Left ventricle myocardium inferior (tissue), 1 donor: ENCODE data around the gene CYS1. TPM values are rescaled to one million over a fixed set of nuclear protein-coding genes. Genes with fewer than 3 reads are reported as not detected.

Source experiments
- DNase-seq: peaks from one replicate; pipeline ENCODE4 v3.0.0-alpha.2; 2020
- H3K27ac ChIP-seq: fragments of 200-600 bp; replicated peaks from 2 replicates; pipeline ENCODE4 v1.8.0; 2021
- H3K27me3 ChIP-seq: fragments of 200-600 bp; 2 replicates; pipeline ENCODE4 v1.8.0; 2021; ENCODE audit warnings: low read depth
- H3K36me3 ChIP-seq: fragments of 200-600 bp; 2 replicates; pipeline ENCODE4 v1.8.0; 2021
- H3K4me1 ChIP-seq: fragments of 200-600 bp; 2 replicates; pipeline ENCODE4 v1.8.0; 2021
- H3K4me3 ChIP-seq: fragments of 200-600 bp; 2 replicates; pipeline ENCODE4 v1.8.0; 2021; ENCODE audit warnings: mild to moderate bottlenecking, moderate library complexity
- H3K9me3 ChIP-seq: fragments of 200-600 bp; replicated peaks from 2 replicates; pipeline ENCODE4 v1.8.0; 2021
- CTCF ChIP-seq: fragments of 200-600 bp; IDR thresholded peaks from 2 replicates; pipeline ENCODE4 v1.8.0; 2021; ENCODE audit warnings: antibody characterized with exemption, mild to moderate bottlenecking, borderline replicate concordance
- intact Hi-C: fragments of 100-400 bp; cut with micrococcal nuclease; formaldehyde crosslinking; loops from one replicate; pipeline ENCODE4 v1.11.0; 2022
- total RNA-seq: library from RNA; stranded (reverse); fragmentation: NEBNext Ultra II Directional; extraction: Animal tissue kit (Norgen Biotek cat#: 25700); gene quantifications from one replicate; pipeline ENCODE4 v1.2.1, GENCODE V29; 2021
- donor health status: DM: no; HTN: yes; CAD: no; lungs with severe emphysema.

CYS1 gene
- total RNA-seq, 1 donor from 2014 or later: 3.3 TPM

GRCh38 chr2:10075101-10075500, 5.1 kb downstream of the CYS1 start:
- Histone ChIP-seq H3K9me3 (no peaks in the 10 kb centered on the region), H3K27ac (no peak overlapping the region), H3K4me3 (no peak overlapping the region), H3K4me1 (peaks cover 28% of the 10 kb centered on the region), H3K36me3 (no peaks in the 10 kb centered on the region), H3K27me3 (peaks cover 21% of the 10 kb centered on the region)
- intact Hi-C loops: no loop called here
- DNase-seq: no peak
- TF ChIP-seq CTCF: no peak

GRCh38 chr2:10073706-10074105, 6.5 kb downstream of the CYS1 start:
- intact Hi-C loops: no loop called here
- H3K27ac ChIP-seq: no peak overlapping the region

GRCh38 chr2:10072656-10073480, 7.3 kb downstream of the CYS1 start:
- Histone ChIP-seq H3K4me1 (peaks cover 13% of the 10 kb centered on the region), H3K4me3 (no peak overlapping the region), H3K27ac (no peak overlapping the region), H3K27me3 (peaks cover 11% of the 10 kb centered on the region), H3K9me3 (peaks cover 5% of the 10 kb centered on the region), H3K36me3 (no peaks in the 10 kb centered on the region)
- peak; percentile 87 for TF ChIP-seq CTCF
- intact Hi-C loops: no loop called here
- peak; percentile 73 for DNase-seq

More at GRCh38 chr2:10073706-10074105, 6.5 kb downstream of the CYS1 start:
- peaks cover 20% of the 10 kb centered on the region for H3K27me3 ChIP-seq
- no peaks in the 10 kb centered on the region for H3K36me3 ChIP-seq
- H3K4me1 ChIP-seq: peaks cover 19% of the 10 kb centered on the region
- DNase-seq: no peak
- H3K9me3 ChIP-seq: no peaks in the 10 kb centered on the region
- H3K4me3 ChIP-seq: no peak overlapping the region
- no peak for TF ChIP-seq CTCF

- Histone ChIP-seq H3K36me3 (no peaks in the 10 kb centered on the region), H3K9me3 (peaks cover 7% of the 10 kb centered on the region), H3K27me3 (peaks cover 7% of the 10 kb centered on the region), H3K4me3 (no peak overlapping the region), H3K4me1 (peaks cover 13% of the 10 kb centered on the region), H3K27ac (no peak overlapping the region)
- TF ChIP-seq CTCF: no peak
- DNase-seq: no peak
- intact Hi-C loops: no loop called here
These were observed 8.6 kb downstream of the CYS1 start for GRCh38 chr2:10071595-10071994.

- H3K27me3 ChIP-seq: peaks cover 7% of the 10 kb centered on the region
- H3K4me3 ChIP-seq: no peak overlapping the region
- intact Hi-C loops: no loop called here
- no peaks in the 10 kb centered on the region for H3K36me3 ChIP-seq
- peaks cover 7% of the 10 kb centered on the region for H3K9me3 ChIP-seq
- no peak for DNase-seq
- H3K27ac ChIP-seq: no peak overlapping the region
- peaks cover 13% of the 10 kb centered on the region for H3K4me1 ChIP-seq
- no peak for TF ChIP-seq CTCF
These were observed 9.0 kb downstream of the CYS1 start for GRCh38 chr2:10071176-10071575.
